ENCODE data around the gene PARN. TPM values are rescaled to one million over a fixed set of nuclear protein-coding genes. Genes with fewer than 3 reads are reported as not detected.
"Not testable (repeated sequence)": the region's sequence is repeated elsewhere in the genome, so short reads cannot be mapped to it uniquely, and the experiment has no call there.

The PARN gene
- total RNA-seq, 2 donors from 2014 or later = 29.0 to 31.6 TPM

GRCh38 chr16:14576532-14576931 lies 53.5 kb downstream of the PARN start:
- Mint-ChIP-seq H3K27me3 (no peaks in the 10 kb centered on the region), H3K36me3 (ENCODE audit: low read depth) (peaks cover 10% of the 10 kb centered on the region), H3K27ac (no peak overlapping the region), H3K4me1 (peaks cover 3% of the 10 kb centered on the region), H3K4me3 (no peak overlapping the region)
- H3K9me3 ChIP-seq (ENCODE audit: control insufficient read depth, low read length, poor library complexity, severe bottlenecking) = no peaks in the 10 kb centered on the region
- ATAC-seq (no peak), DNase-seq (no peak)

- no peaks in the 10 kb centered on the region for H3K27me3 Mint-ChIP-seq
- H3K36me3 Mint-ChIP-seq (ENCODE audit: low read depth) = peaks cover 10% of the 10 kb centered on the region
- DNase-seq = no peak
- ATAC-seq = no peak
- peaks cover 3% of the 10 kb centered on the region for H3K4me1 Mint-ChIP-seq
- H3K9me3 ChIP-seq (ENCODE audit: control insufficient read depth, low read length, poor library complexity, severe bottlenecking) = no peaks in the 10 kb centered on the region
- H3K4me3 Mint-ChIP-seq = no peak overlapping the region
- no peak overlapping the region for H3K27ac Mint-ChIP-seq
These were observed 54.0 kb downstream of the PARN start for GRCh38 chr16:14576069-14576468.

GRCh38 chr16:14574698-14575415 lies 55.2 kb downstream of the PARN start:
- not testable (repeated sequence) for H3K27ac Mint-ChIP-seq; H3K36me3 Mint-ChIP-seq (ENCODE audit: low read depth); ATAC-seq

GRCh38 chr16:14572535-14572934 lies 57.5 kb downstream of the PARN start:
- peaks cover 8% of the 10 kb centered on the region for H3K36me3 Mint-ChIP-seq (ENCODE audit: low read depth)

More at GRCh38 chr16:14574698-14575415, 55.2 kb downstream of the PARN start:
- not testable (repeated sequence) for H3K9me3 ChIP-seq (ENCODE audit: control insufficient read depth, low read length, poor library complexity, severe bottlenecking); H3K4me3 Mint-ChIP-seq; H3K27me3 Mint-ChIP-seq; H3K4me1 Mint-ChIP-seq; DNase-seq

GRCh38 chr16:14569213-14569612 lies 60.8 kb downstream of the PARN start:
- peaks cover 6% of the 10 kb centered on the region for H3K36me3 Mint-ChIP-seq (ENCODE audit: low read depth)
- DNase-seq = no peak
- H3K4me1 Mint-ChIP-seq = peaks cover 14% of the 10 kb centered on the region
- ATAC-seq = no peak
- no peak overlapping the region for H3K4me3 Mint-ChIP-seq
- H3K27me3 Mint-ChIP-seq = no peaks in the 10 kb centered on the region
- no peaks in the 10 kb centered on the region for H3K9me3 ChIP-seq (ENCODE audit: control insufficient read depth, low read length, poor library complexity, severe bottlenecking)
- H3K27ac Mint-ChIP-seq = no peak overlapping the region

More at GRCh38 chr16:14572535-14572934, 57.5 kb downstream of the PARN start:
- H3K27ac Mint-ChIP-seq = no peak overlapping the region
- H3K9me3 ChIP-seq (ENCODE audit: control insufficient read depth, low read length, poor library complexity, severe bottlenecking) = no peaks in the 10 kb centered on the region
- H3K27me3 Mint-ChIP-seq = no peaks in the 10 kb centered on the region
- no peak overlapping the region for H3K4me3 Mint-ChIP-seq
- DNase-seq = no peak
- H3K4me1 Mint-ChIP-seq = peaks cover 7% of the 10 kb centered on the region
- no peak for ATAC-seq

GRCh38 chr16:14566599-14566998 lies 63.5 kb downstream of the PARN start:
- peaks cover 18% of the 10 kb centered on the region for H3K4me1 Mint-ChIP-seq
- DNase-seq (no peak), ATAC-seq (no peak)
- H3K36me3 Mint-ChIP-seq (ENCODE audit: low read depth) = no peaks in the 10 kb centered on the region
- H3K4me3 Mint-ChIP-seq = no peak overlapping the region
- H3K27ac Mint-ChIP-seq = no peak overlapping the region
- no peaks in the 10 kb centered on the region for H3K9me3 ChIP-seq (ENCODE audit: control insufficient read depth, low read length, poor library complexity, severe bottlenecking)
- H3K27me3 Mint-ChIP-seq = no peaks in the 10 kb centered on the region

GRCh38 chr16:14565688-14566025 lies 64.4 kb downstream of the PARN start:
- DNase-seq = no peak
- Mint-ChIP-seq H3K36me3 (ENCODE audit: low read depth) (no peaks in the 10 kb centered on the region), H3K27ac (no peak overlapping the region)

GRCh38 chr16:14564861-14565687 lies 65.0 kb downstream of the PARN start:
- Mint-ChIP-seq H3K4me3 (no peak overlapping the region), H3K27ac (no peak overlapping the region), H3K36me3 (ENCODE audit: low read depth) (no peaks in the 10 kb centered on the region), H3K4me1 (peaks cover 18% of the 10 kb centered on the region), H3K27me3 (no peaks in the 10 kb centered on the region)
- no peaks in the 10 kb centered on the region for H3K9me3 ChIP-seq (ENCODE audit: control insufficient read depth, low read length, poor library complexity, severe bottlenecking)
- ATAC-seq = no peak
- no peak for DNase-seq

More at GRCh38 chr16:14565688-14566025, 64.4 kb downstream of the PARN start:
- no peak for ATAC-seq
- Mint-ChIP-seq H3K4me3 (no peak overlapping the region), H3K4me1 (peaks cover 18% of the 10 kb centered on the region), H3K27me3 (no peaks in the 10 kb centered on the region)
- no peaks in the 10 kb centered on the region for H3K9me3 ChIP-seq (ENCODE audit: control insufficient read depth, low read length, poor library complexity, severe bottlenecking)

GRCh38 chr16:14564323-14564722 lies 65.7 kb downstream of the PARN start:
- no peaks in the 10 kb centered on the region for H3K9me3 ChIP-seq (ENCODE audit: control insufficient read depth, low read length, poor library complexity, severe bottlenecking)
- ATAC-seq = no peak
- peaks cover 2% of the 10 kb centered on the region for H3K36me3 Mint-ChIP-seq (ENCODE audit: low read depth)
- H3K4me3 Mint-ChIP-seq = no peak overlapping the region
- no peak for DNase-seq
- H3K4me1 Mint-ChIP-seq = peaks cover 20% of the 10 kb centered on the region
- no peak overlapping the region for H3K27ac Mint-ChIP-seq
- H3K27me3 Mint-ChIP-seq = no peaks in the 10 kb centered on the region

- DNase-seq (no peak), ATAC-seq (no peak)
- no peak overlapping the region for H3K4me3 Mint-ChIP-seq
- H3K9me3 ChIP-seq (ENCODE audit: control insufficient read depth, low read length, poor library complexity, severe bottlenecking) = no peaks in the 10 kb centered on the region
- no peaks in the 10 kb centered on the region for H3K27me3 Mint-ChIP-seq
- peaks cover 18% of the 10 kb centered on the region for H3K4me1 Mint-ChIP-seq
- no peak overlapping the region for H3K27ac Mint-ChIP-seq
- peaks cover 2% of the 10 kb centered on the region for H3K36me3 Mint-ChIP-seq (ENCODE audit: low read depth)
These were observed 67.2 kb downstream of the PARN start for GRCh38 chr16:14562691-14563491.

- Mint-ChIP-seq H3K4me1 (peaks cover 18% of the 10 kb centered on the region), H3K4me3 (no peak overlapping the region), H3K27me3 (no peaks in the 10 kb centered on the region), H3K36me3 (ENCODE audit: low read depth) (peaks cover 2% of the 10 kb centered on the region), H3K27ac (no peak overlapping the region)
- DNase-seq (no peak), ATAC-seq (no peak)
- H3K9me3 ChIP-seq (ENCODE audit: control insufficient read depth, low read length, poor library complexity, severe bottlenecking) = no peaks in the 10 kb centered on the region
These were observed 69.5 kb downstream of the PARN start for GRCh38 chr16:14560523-14560922.

- DNase-seq (no peak), ATAC-seq (no peak)
- peaks cover 17% of the 10 kb centered on the region for H3K4me1 Mint-ChIP-seq
- H3K9me3 ChIP-seq (ENCODE audit: control insufficient read depth, low read length, poor library complexity, severe bottlenecking) = no peaks in the 10 kb centered on the region
- no peak overlapping the region for H3K27ac Mint-ChIP-seq
- H3K36me3 Mint-ChIP-seq (ENCODE audit: low read depth) = peaks cover 2% of the 10 kb centered on the region
- H3K4me3 Mint-ChIP-seq = no peak overlapping the region
- no peaks in the 10 kb centered on the region for H3K27me3 Mint-ChIP-seq
These were observed 70.2 kb downstream of the PARN start for GRCh38 chr16:14559809-14560241.

GRCh38 chr16:14553447-14553846 lies 76.6 kb downstream of the PARN start:
- ATAC-seq (no peak), DNase-seq (no peak)
- no peak overlapping the region for H3K27ac Mint-ChIP-seq
- H3K4me3 Mint-ChIP-seq = no peak overlapping the region
- no peaks in the 10 kb centered on the region for H3K9me3 ChIP-seq (ENCODE audit: control insufficient read depth, low read length, poor library complexity, severe bottlenecking)
- H3K4me1 Mint-ChIP-seq = peaks cover 4% of the 10 kb centered on the region
- H3K27me3 Mint-ChIP-seq = no peaks in the 10 kb centered on the region
- H3K36me3 Mint-ChIP-seq (ENCODE audit: low read depth) = peaks cover 7% of the 10 kb centered on the region

All from T-helper 17 cell (primary cell).